ENCODE data around the gene ARHGEF1. TPM values are rescaled to one million over a fixed set of nuclear protein-coding genes. Genes with fewer than 3 reads are reported as not detected.

Gene ARHGEF1, protein sequence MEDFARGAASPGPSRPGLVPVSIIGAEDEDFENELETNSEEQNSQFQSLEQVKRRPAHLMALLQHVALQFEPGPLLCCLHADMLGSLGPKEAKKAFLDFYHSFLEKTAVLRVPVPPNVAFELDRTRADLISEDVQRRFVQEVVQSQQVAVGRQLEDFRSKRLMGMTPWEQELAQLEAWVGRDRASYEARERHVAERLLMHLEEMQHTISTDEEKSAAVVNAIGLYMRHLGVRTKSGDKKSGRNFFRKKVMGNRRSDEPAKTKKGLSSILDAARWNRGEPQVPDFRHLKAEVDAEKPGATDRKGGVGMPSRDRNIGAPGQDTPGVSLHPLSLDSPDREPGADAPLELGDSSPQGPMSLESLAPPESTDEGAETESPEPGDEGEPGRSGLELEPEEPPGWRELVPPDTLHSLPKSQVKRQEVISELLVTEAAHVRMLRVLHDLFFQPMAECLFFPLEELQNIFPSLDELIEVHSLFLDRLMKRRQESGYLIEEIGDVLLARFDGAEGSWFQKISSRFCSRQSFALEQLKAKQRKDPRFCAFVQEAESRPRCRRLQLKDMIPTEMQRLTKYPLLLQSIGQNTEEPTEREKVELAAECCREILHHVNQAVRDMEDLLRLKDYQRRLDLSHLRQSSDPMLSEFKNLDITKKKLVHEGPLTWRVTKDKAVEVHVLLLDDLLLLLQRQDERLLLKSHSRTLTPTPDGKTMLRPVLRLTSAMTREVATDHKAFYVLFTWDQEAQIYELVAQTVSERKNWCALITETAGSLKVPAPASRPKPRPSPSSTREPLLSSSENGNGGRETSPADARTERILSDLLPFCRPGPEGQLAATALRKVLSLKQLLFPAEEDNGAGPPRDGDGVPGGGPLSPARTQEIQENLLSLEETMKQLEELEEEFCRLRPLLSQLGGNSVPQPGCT
- total RNA-seq = 49.4 TPM

DNA sequence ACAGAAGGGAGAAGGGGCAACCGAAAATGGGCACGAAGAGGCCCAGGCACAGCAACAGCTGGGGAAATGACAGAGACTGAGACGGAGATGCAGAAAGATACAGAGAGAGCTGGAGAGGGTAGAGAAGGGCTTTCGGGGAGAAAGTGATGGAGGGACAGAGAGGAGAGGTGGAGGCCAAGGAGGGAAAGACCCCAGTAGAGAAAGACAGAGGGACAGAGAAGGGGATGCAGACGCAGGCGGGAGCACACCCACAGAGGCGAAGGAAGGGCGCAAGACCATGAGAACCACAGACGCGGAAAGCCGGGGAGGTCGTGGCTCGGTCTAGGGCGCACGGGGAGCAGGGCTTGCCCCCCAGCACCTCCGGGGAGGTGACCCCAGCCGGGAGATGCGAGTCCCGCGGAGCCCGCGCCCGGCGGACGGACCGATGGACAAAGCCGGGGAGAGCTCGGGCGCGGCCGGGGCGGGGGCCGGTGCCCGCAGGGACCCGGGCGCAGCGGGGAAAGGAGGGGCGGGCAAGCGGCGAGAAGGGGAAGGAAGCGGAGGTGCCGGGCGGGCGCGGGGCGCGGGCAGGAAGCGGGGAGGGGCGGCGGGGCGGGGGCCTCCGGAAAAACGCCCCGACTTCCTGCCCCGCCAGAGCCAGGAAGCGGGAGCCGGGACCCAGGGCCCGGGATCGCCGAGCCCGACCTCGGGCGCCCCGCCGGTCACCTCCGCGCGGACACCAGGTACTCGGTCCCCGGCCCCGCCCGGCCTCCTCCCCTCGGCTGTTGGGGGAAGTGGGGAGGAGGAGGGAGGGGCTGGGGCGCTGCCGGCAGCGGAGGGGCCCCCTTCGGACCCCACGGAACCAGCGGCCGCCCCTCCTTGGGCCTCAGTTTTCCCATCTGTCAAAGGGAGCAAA lies at the start of gene ARHGEF1:
Gene ARHGEF1 (plus strand): TSS at position 617 of the 895 bp plus-strand sequence. CDS start 4,899 bp downstream, outside the sequence.

GRCh38 chr19:41844601-41845000 lies 38.4 kb upstream of the ARHGEF1 start, which contains the start of gene LYPD4:
Gene LYPD4, minus strand, starts transcription at chr19:41844683. Its CDS starts 5,398 bp downstream, at chr19:41839285.

GRCh38 chr19:41845001-41845050 lies 38.2 kb upstream of the ARHGEF1 start, which contains the start of gene DMRTC2:
Gene DMRTC2, plus strand, starts transcription at chr19:41845042. Its CDS starts 2,387 bp downstream, at chr19:41847429.

GRCh38 chr19:41859618-41860418 lies 23.2 kb upstream of the ARHGEF1 start, which contains the start of gene RPS19:
Gene RPS19, plus strand, starts transcription at chr19:41860255. Its CDS starts 520 bp downstream, at chr19:41860775.

GRCh38 chr19:41876847-41877832 lies 5.8 kb upstream of the ARHGEF1 start, which contains the start of gene CD79A:
Gene CD79A, plus strand, starts transcription at chr19:41877279. Its CDS starts 26 bp downstream, at chr19:41877305.

GRCh38 chr19:41928221-41928683 lies 45.3 kb downstream of the ARHGEF1 start, which contains the start of gene ERFL:
Gene ERFL, minus strand, starts transcription at chr19:41928449. Its CDS starts 15,530 bp downstream, at chr19:41912919.

Other genes with a start within 250 kb of the ARHGEF1 start
- 3.4 TPM for gene CEACAM7, start 194.9 kb upstream of the ARHGEF1 start, total RNA-seq
- gene CEACAM5, start 174.6 kb upstream of the ARHGEF1 start, total RNA-seq = 0.49 TPM
- 20.6 TPM for gene CEACAM6, start 127.7 kb upstream of the ARHGEF1 start, total RNA-seq
- 1.9 TPM for gene CEACAM3, start 86.6 kb upstream of the ARHGEF1 start, total RNA-seq
- gene LYPD4, start 38.5 kb upstream of the ARHGEF1 start, total RNA-seq = not detected
- not detected for gene DMRTC2, start 38.1 kb upstream of the ARHGEF1 start, total RNA-seq
- 297 TPM for gene RPS19, start 22.9 kb upstream of the ARHGEF1 start, total RNA-seq
- 0.99 TPM for gene CD79A, start 5.9 kb upstream of the ARHGEF1 start, total RNA-seq
- gene ERFL, start 45.3 kb downstream of the ARHGEF1 start, total RNA-seq = not detected
- 57.5 TPM for gene RABAC1, start 76.1 kb downstream of the ARHGEF1 start, total RNA-seq
- 243 TPM for gene ATP1A3, start 111.0 kb downstream of the ARHGEF1 start, total RNA-seq
- 21.4 TPM for gene GRIK5, start 187.0 kb downstream of the ARHGEF1 start, total RNA-seq
- gene ZNF574, start 193.0 kb downstream of the ARHGEF1 start, total RNA-seq = 21.3 TPM
- gene POU2F2, start 249.3 kb downstream of the ARHGEF1 start, total RNA-seq = 3.2 TPM

Measured in camera-type eye (tissue), 1 donor.